HCT116 (cell line): Measurements from ENCODE around the gene EPHX1. TPM values are rescaled to one million over a fixed set of nuclear protein-coding genes. Genes with fewer than 3 reads are reported as not detected.
A peak's percentile ranks its signal among the peaks of the same experiment; 100 is the strongest.

Experiments used
- ATAC-seq: fragments of 200-7000 bp; cut with Tn5 transposase; 2 replicates; pipeline ENCODE4 v1.9.1; 2020; ENCODE audit warnings: mild to moderate bottlenecking, moderate library complexity
- BruUV-seq: library from RNA; stranded (reverse); fragments of 400-500 nt; replicated peaks from 2 replicates; lab custom pipeline; 2021; lab: Mats Ljungman, UMichigan
- CTCF ChIA-PET: fragments of 300-600 bp; sonication (Branson Sonifier 250); formaldehyde crosslinking; loops from one replicate; lab custom pipeline; 2021; ENCODE audit warnings: antibody characterized with exemption; lab: Charles Lee
- POLR2A ChIA-PET: fragments of 300-600, 350-600 bp; sonication (Branson Sonifier 250); formaldehyde crosslinking; loops from one replicate; lab custom pipeline; 2021; ENCODE audit warnings: antibody characterized with exemption; lab: Charles Lee
- RAD21 ChIA-PET, 2 experiments: fragments of 300-600 bp; sonication (Branson Sonifier 250); formaldehyde crosslinking; loops; one replicate each; lab custom pipeline; 2023; ENCODE audit warnings: low total read pairs in 2 of 2; ENCODE audit not compliant: uncharacterized antibody in 2 of 2, unreplicated experiment in 2 of 2, low non-redundant PET in 1 of 2; lab: Charles Lee
- DNase-seq: peaks from one replicate; pipeline ENCODE4 v3.0.0-alpha.2; 2010; ENCODE audit warnings: low read depth, low spot score
- H2AFZ ChIP-seq: fragments of 200-600 bp; shearing (Covaris generic), sonication (generic); 2 replicates; pipeline ENCODE4 v1.6.1; 2017; ENCODE audit warnings: low read depth, mixed run types, mixed read lengths, antibody characterized with exemption, low read length; ENCODE audit not compliant: poor library complexity, severe bottlenecking
- H3K27ac ChIP-seq: 2 replicates; pipeline ENCODE4 v1.5.1; 2012; ENCODE audit warnings: low read depth, low read length
- H3K27me3 ChIP-seq: fragments of 200-600 bp; sonication (generic); 2 replicates; pipeline ENCODE4 v1.6.1; 2016; ENCODE audit warnings: mixed run types, low read length, mixed read lengths; ENCODE audit not compliant: insufficient read depth
- H3K36me3 ChIP-seq, 2 experiments: fragments of 200-500 bp in 1 of 2; fragments of 200-600 bp in 1 of 2; sonication (Bioruptor generic) in 1 of 2; sonication (generic) in 1 of 2; 2 replicates each; pipeline versions ENCODE4 v1.5.1 to v1.6.1; 2014 to 2016; ENCODE audit warnings: low read length in 2 of 2, inconsistent platforms in 1 of 2, mixed read lengths in 1 of 2, mixed run types in 1 of 2; ENCODE audit not compliant: insufficient read depth in 2 of 2, control insufficient read depth in 1 of 2
- H3K4me1 ChIP-seq, 2 experiments: fragments of 200-600 bp in 1 of 2; sonication (generic) in 1 of 2; 2 replicates each; pipeline versions ENCODE4 v1.5.1 to v1.6.1; 2012 to 2017; ENCODE audit warnings: low read length in 2 of 2, inconsistent platforms in 1 of 2, mild to moderate bottlenecking in 1 of 2, mixed read lengths in 1 of 2, mixed run types in 1 of 2, moderate library complexity in 1 of 2; ENCODE audit not compliant: insufficient read depth in 2 of 2, control insufficient read depth in 1 of 2
- H3K4me2 ChIP-seq: fragments of 200-600 bp; sonication (generic); 2 replicates; pipeline ENCODE4 v1.6.1; 2017; ENCODE audit warnings: mixed run types, low read length, mixed read lengths
- H3K4me3 ChIP-seq, 2 experiments: fragments of 200-600 bp in 1 of 2; sonication (generic) in 1 of 2; replicated peaks in 1 of 2; 2 replicates each; pipeline ENCODE4 v1.5.1; 2011 to 2016; ENCODE audit warnings: low read length in 2 of 2, control low read depth in 1 of 2, low read depth in 1 of 2, mild to moderate bottlenecking in 1 of 2, mixed read lengths in 1 of 2, mixed run types in 1 of 2
- H3K79me2 ChIP-seq: fragments of 200-600 bp; sonication (generic); 2 replicates; pipeline ENCODE4 v1.6.1; 2017; ENCODE audit warnings: mild to moderate bottlenecking, mixed run types, low read length, moderate library complexity, mixed read lengths; ENCODE audit not compliant: insufficient read depth
- H3K9ac ChIP-seq: fragments of 200-600 bp; sonication (generic); 2 replicates; pipeline ENCODE4 v1.6.1; 2016; ENCODE audit warnings: low read length, mixed read lengths
- H3K9me2 ChIP-seq: fragments of 200-600 bp; sonication (generic), shearing (Covaris generic); 2 replicates; pipeline ENCODE4 v1.6.1; 2017; ENCODE audit warnings: mixed run types, mild to moderate bottlenecking, moderate library complexity; ENCODE audit not compliant: insufficient read depth
- H3K9me3 ChIP-seq, 2 experiments: fragments of 200-500 bp in 1 of 2; fragments of 200-600 bp in 1 of 2; sonication (Bioruptor generic) in 1 of 2; sonication (generic) in 1 of 2; 2 replicates each; pipeline ENCODE4 v1.6.1; 2014 to 2017; ENCODE audit warnings: low read length in 2 of 2, mixed read lengths in 2 of 2, inconsistent platforms in 1 of 2, low read depth in 1 of 2, mild to moderate bottlenecking in 1 of 2, mixed run types in 1 of 2, moderate library complexity in 1 of 2; ENCODE audit not compliant: control insufficient read depth in 1 of 2, insufficient read depth in 1 of 2
- H4K20me1 ChIP-seq: fragments of 200-600 bp; sonication (generic), shearing (Covaris generic); 2 replicates; pipeline ENCODE4 v1.6.1; 2017; ENCODE audit warnings: mixed run types, mild to moderate bottlenecking, moderate library complexity; ENCODE audit not compliant: insufficient read depth
- ATF3 ChIP-seq: IDR thresholded peaks from 2 replicates; pipeline ENCODE4 v1.6.1; 2012
- CBX3 ChIP-seq: IDR thresholded peaks from 2 replicates; pipeline ENCODE4 v1.6.1; 2012; ENCODE audit warnings: low read depth
- CTCF ChIP-seq, 3 experiments: fragments of 200-600 bp in 1 of 3; sonication (generic) in 1 of 3; IDR thresholded peaks in 2 of 3; conservative IDR thresholded peaks in 1 of 3; 2 replicates each; pipeline ENCODE4 v1.5.1; 2012 to 2017; ENCODE audit warnings: low read depth in 2 of 3, low read length in 2 of 3, antibody characterized with exemption in 1 of 3, borderline replicate concordance in 1 of 3, control low read depth in 1 of 3, mild to moderate bottlenecking in 1 of 3, mixed read lengths in 1 of 3, mixed run types in 1 of 3, moderate library complexity in 1 of 3; ENCODE audit not compliant: insufficient read depth in 1 of 3
- EGR1 ChIP-seq: IDR thresholded peaks from 2 replicates; pipeline ENCODE4 v1.6.1; 2012; ENCODE audit warnings: low read depth
- ELF1 ChIP-seq: IDR thresholded peaks from 2 replicates; pipeline ENCODE4 v1.6.1; 2012; ENCODE audit warnings: low read depth, borderline replicate concordance
- EZH2 ChIP-seq: fragments of 200-600 bp; sonication (generic); IDR thresholded peaks from 2 replicates; pipeline ENCODE4 v1.6.1; 2017; ENCODE audit warnings: antibody characterized with exemption, mixed run types
- EZH2phosphoT487 ChIP-seq: fragments of 200-600 bp; IDR thresholded peaks from 2 replicates; pipeline ENCODE4 v1.6.1; 2018; ENCODE audit warnings: antibody characterized with exemption, borderline replicate concordance
- FOSL1 ChIP-seq: IDR thresholded peaks from 2 replicates; pipeline ENCODE4 v1.6.1; 2012; ENCODE audit warnings: low read depth
- JUND ChIP-seq: IDR thresholded peaks from 2 replicates; pipeline ENCODE4 v1.6.1; 2012
- POLR2AphosphoS5 ChIP-seq: IDR thresholded peaks from 2 replicates; pipeline ENCODE4 v1.6.1; 2011; ENCODE audit warnings: mild to moderate bottlenecking, low read depth, low read length, moderate library complexity
- RAD21 ChIP-seq: IDR thresholded peaks from 2 replicates; pipeline ENCODE4 v1.6.1; 2012; ENCODE audit warnings: low read depth, mild to moderate bottlenecking
- REST ChIP-seq: IDR thresholded peaks from 2 replicates; pipeline ENCODE4 v1.6.1; 2012; ENCODE audit warnings: low read depth
- SIN3A ChIP-seq: IDR thresholded peaks from 2 replicates; pipeline ENCODE4 v1.6.1; 2012; ENCODE audit warnings: low read depth
- SP1 ChIP-seq: IDR thresholded peaks from 2 replicates; pipeline ENCODE4 v1.6.1; 2012; ENCODE audit warnings: low read depth
- SRF ChIP-seq: IDR thresholded peaks from 2 replicates; pipeline ENCODE4 v1.6.1; 2012; ENCODE audit warnings: low read depth
- TCF7L2 ChIP-seq: IDR thresholded peaks from 2 replicates; pipeline ENCODE4 v1.7.0; 2011; ENCODE audit warnings: borderline replicate concordance, inconsistent platforms; ENCODE audit not compliant: insufficient read depth, insufficient read length; ENCODE audit errors: extremely low read depth
- YY1 ChIP-seq: IDR thresholded peaks from 2 replicates; pipeline ENCODE4 v1.6.1; 2011; ENCODE audit warnings: low read length, low read depth, moderate library complexity, mild to moderate bottlenecking; ENCODE audit not compliant: insufficient replicate concordance; ENCODE audit errors: extremely low read depth
- ZBTB33 ChIP-seq: IDR thresholded peaks from 2 replicates; pipeline ENCODE4 v1.6.1; 2011; ENCODE audit warnings: mild to moderate bottlenecking, low read length, moderate library complexity; ENCODE audit not compliant: insufficient replicate concordance; ENCODE audit errors: extremely low read depth
- ZFX ChIP-seq: fragments of 450-650 bp; IDR thresholded peaks from 2 replicates; pipeline ENCODE4 v1.6.1; 2017
- ZNF274 ChIP-seq: fragments of 200-500 bp; sonication (Bioruptor generic); IDR thresholded peaks from 2 replicates; pipeline ENCODE4 v1.6.1; 2014; ENCODE audit warnings: mild to moderate bottlenecking, low read depth, low read length, inconsistent platforms
- intact Hi-C: fragments of 100-400 bp; cut with micrococcal nuclease; formaldehyde crosslinking; loops from 2 replicates; pipeline ENCODE4 v1.10.0; 2022
- total RNA-seq: library from RNA; stranded (reverse); gene quantifications from one replicate; pipeline ENCODE4 v1.2.1, GENCODE V29; 2021; ENCODE audit not compliant: unreplicated experiment

Gene EPHX1
- total RNA-seq, 1 experiment from 2014 or later: 44.6 TPM

GRCh38 chr1:225772323-225772768 is 37.6 kb upstream of the EPHX1 start:
- ChIA-PET CTCF (interaction anchor here (0.5 to 3.6 kb wide), 20 partner anchors 25 to 331 kb away, joined by 3 to 25 read pairs (median 4); partner anchors contain the start of genes EPHX1 and PYCR2), POLR2A (interaction anchor here (0.6 to 1.3 kb wide), 2 partner anchors 9 to 113 kb away, joined by 3 read pairs; no protein-coding TSS in a partner anchor), RAD21 (interaction anchor here (0.7 to 0.9 kb wide), 2 partner anchors 290 to 298 kb away, joined by 3 to 4 read pairs; no protein-coding TSS in a partner anchor)
- no peak overlapping the region for H3K9ac ChIP-seq
- H2AFZ ChIP-seq: peak overlapping the region; percentile 89
- intact Hi-C loops: loop anchor here (1.0 to 10.0 kb wide), 5 partner anchors 112 to 297 kb away; partner anchors contain the start of genes LEFTY1 and TMEM63A
- no peaks in the 10 kb centered on the region for H3K36me3 ChIP-seq
- H3K4me3 ChIP-seq: no peak overlapping the region
- H4K20me1 ChIP-seq: no peaks in the 10 kb centered on the region
- no peaks in the 10 kb centered on the region for H3K79me2 ChIP-seq
- no TSS peak for BruUV-seq
- H3K27me3 ChIP-seq: no peaks in the 10 kb centered on the region
- no peaks in the 10 kb centered on the region for H3K9me2 ChIP-seq
- peak overlapping the region; percentile 20; the same call in 1 of the 2 replicates for H3K4me2 ChIP-seq
- H3K4me1 ChIP-seq: peaks cover 6 to 27% of the 10 kb centered on the region in 2 experiments; a peak in 1 of 4 replicates
- DNase-seq: peak; percentile 79
- H3K9me3 ChIP-seq: no peaks in the 10 kb centered on the region
- H3K27ac ChIP-seq: no peak overlapping the region
- ATAC-seq: peak; percentile 98
- no peak for TF ChIP-seq SRF
- no peak for TF ChIP-seq EZH2phosphoT487
- no peak for TF ChIP-seq JUND
- TF ChIP-seq EGR1: no peak
- TF ChIP-seq CTCF (IDR thresholded peaks at IDR 0.05 in 2 of 3, conservative IDR thresholded peaks at IDR 0.05 in 1 of 3; ENCODE audit: borderline replicate concordance in 1 of 3, insufficient read depth in 1 of 3, low read depth in 2 of 3, low read length in 2 of 3): peak; percentile 89 to 97 (median 93)
- TF ChIP-seq SP1: no peak
- TF ChIP-seq TCF7L2: no peak
- no peak; the same call in 1 of the 2 replicates for TF ChIP-seq CBX3
- TF ChIP-seq ZFX: no peak
- no peak; the same call in 1 of the 2 replicates for TF ChIP-seq POLR2AphosphoS5
- peak; percentile 91 for TF ChIP-seq YY1
- TF ChIP-seq REST: no peak
- no peak for TF ChIP-seq ELF1
- no peak for TF ChIP-seq FOSL1
- TF ChIP-seq ATF3: no peak
- no peak for TF ChIP-seq ZBTB33
- no peak for TF ChIP-seq EZH2
- TF ChIP-seq RAD21: peak; percentile 99
- no peak for TF ChIP-seq ZNF274
- no peak for TF ChIP-seq SIN3A
